HCT116 (cell line): Measurements from ENCODE around the gene EXOC5.

Source experiments
- CTCF ChIP-seq, 3 experiments: fragments of 200-600 bp in 1 of 3; sonication (generic) in 1 of 3; IDR thresholded peaks in 2 of 3; conservative IDR thresholded peaks in 1 of 3; 2 replicates each; pipeline ENCODE4 v1.5.1; 2012 to 2017; ENCODE audit warnings: low read depth in 2 of 3, low read length in 2 of 3, antibody characterized with exemption in 1 of 3, borderline replicate concordance in 1 of 3, control low read depth in 1 of 3, mild to moderate bottlenecking in 1 of 3, mixed read lengths in 1 of 3, mixed run types in 1 of 3, moderate library complexity in 1 of 3; ENCODE audit not compliant: insufficient read depth in 1 of 3
- TCF7L2 ChIP-seq: IDR thresholded peaks from 2 replicates; pipeline ENCODE4 v1.7.0; 2011; ENCODE audit warnings: borderline replicate concordance, inconsistent platforms; ENCODE audit not compliant: insufficient read depth, insufficient read length; ENCODE audit errors: extremely low read depth

- TF ChIP-seq CTCF (IDR thresholded peaks at IDR 0.05 in 2 of 3, conservative IDR thresholded peaks at IDR 0.05 in 1 of 3; ENCODE audit: borderline replicate concordance in 1 of 3, insufficient read depth in 1 of 3, low read depth in 2 of 3, low read length in 2 of 3) (peak in 2 of 3 experiments; percentile 33 to 37; a peak in 3 of 6 replicates), TCF7L2 (no peak)
Observed at GRCh38 chr14:57189070-57189469, 79.6 kb downstream of the EXOC5 start.
